Measurements from ENCODE around the gene SIGLEC6.

DNA sequence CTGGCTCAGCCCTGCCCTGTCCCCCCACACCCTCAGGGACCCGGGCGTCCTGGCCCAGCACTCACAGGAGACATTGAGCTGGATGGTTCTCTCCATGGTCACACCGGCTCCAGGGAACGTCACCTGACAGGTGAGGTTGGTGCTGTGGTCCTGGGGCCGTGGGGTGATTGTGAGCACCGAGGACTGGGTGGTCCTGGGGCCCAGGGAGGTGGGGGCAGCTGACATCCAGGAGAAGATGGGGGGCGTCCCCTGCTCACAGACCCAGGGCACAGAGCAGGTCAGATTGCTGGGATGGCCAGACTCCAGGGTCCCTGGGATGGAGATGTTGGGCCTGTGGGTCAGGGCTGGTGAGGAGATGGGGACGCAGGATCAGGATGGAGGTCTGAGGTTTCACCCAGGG is 854 bp downstream of the SIGLEC6 start:
- TF ChIP-seq TAF1 (IDR thresholded peaks at IDR 0.05; ENCODE audit: borderline replicate concordance, insufficient read depth, low read length): no peak
- TF ChIP-seq POLR2AphosphoS5 (IDR thresholded peaks at IDR 0.05; ENCODE audit: low read depth, low read length): no peak
